ENCODE results near the gene CYB5RL. TPM values are rescaled to one million over a fixed set of nuclear protein-coding genes. Genes with fewer than 3 reads are reported as not detected.
"Not testable (repeated sequence)": the region's sequence is repeated elsewhere in the genome, so short reads cannot be mapped to it uniquely, and the experiment has no call there.

The CYB5RL gene
- total RNA-seq, 1 donor from 2014 or later, result 8.7 TPM

DNA sequence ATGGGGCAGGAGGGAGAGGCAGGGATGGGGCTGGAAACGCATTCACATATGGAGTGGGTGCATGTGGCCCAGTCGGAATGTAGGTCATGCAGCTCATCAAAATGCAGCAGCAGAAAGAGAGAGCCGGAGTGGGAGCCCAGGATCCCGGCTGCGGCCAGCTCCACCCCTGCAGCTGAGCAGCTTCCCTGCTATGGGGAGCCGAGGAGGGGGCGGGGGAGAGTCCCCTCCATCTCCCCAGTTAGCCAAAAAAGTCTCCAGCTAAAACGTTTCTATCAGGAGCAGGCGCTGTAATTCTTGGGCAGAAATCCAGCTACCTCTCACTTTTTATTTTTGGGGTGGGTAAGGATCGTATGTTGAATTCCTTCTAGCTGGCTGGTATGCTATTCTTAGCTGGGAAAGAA lies 39.8 kb upstream of the CYB5RL start:
- ATAC-seq (ENCODE audit: low read depth) (no peak), DNase-seq (no peak)
- Mint-ChIP-seq H3K9me3 (no peaks in the 10 kb centered on the region), H3K27ac (no peak overlapping the region), H3K27me3 (no peaks in the 10 kb centered on the region), H3K36me3 (ENCODE audit: low read depth) (peaks cover 22% of the 10 kb centered on the region), H3K4me1 (no peaks in the 10 kb centered on the region), H3K4me3 (no peak overlapping the region)
- intact Hi-C loops (cut with micrococcal nuclease), result no loop called here
- CTCF ChIA-PET, result no interaction called here
- TF ChIP-seq, protein P1, sequence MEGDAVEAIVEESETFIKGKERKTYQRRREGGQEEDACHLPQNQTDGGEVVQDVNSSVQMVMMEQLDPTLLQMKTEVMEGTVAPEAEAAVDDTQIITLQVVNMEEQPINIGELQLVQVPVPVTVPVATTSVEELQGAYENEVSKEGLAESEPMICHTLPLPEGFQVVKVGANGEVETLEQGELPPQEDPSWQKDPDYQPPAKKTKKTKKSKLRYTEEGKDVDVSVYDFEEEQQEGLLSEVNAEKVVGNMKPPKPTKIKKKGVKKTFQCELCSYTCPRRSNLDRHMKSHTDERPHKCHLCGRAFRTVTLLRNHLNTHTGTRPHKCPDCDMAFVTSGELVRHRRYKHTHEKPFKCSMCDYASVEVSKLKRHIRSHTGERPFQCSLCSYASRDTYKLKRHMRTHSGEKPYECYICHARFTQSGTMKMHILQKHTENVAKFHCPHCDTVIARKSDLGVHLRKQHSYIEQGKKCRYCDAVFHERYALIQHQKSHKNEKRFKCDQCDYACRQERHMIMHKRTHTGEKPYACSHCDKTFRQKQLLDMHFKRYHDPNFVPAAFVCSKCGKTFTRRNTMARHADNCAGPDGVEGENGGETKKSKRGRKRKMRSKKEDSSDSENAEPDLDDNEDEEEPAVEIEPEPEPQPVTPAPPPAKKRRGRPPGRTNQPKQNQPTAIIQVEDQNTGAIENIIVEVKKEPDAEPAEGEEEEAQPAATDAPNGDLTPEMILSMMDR (IDR thresholded peaks at IDR 0.05), result no peak
- POLR2A ChIA-PET, result no interaction called here

DNA sequence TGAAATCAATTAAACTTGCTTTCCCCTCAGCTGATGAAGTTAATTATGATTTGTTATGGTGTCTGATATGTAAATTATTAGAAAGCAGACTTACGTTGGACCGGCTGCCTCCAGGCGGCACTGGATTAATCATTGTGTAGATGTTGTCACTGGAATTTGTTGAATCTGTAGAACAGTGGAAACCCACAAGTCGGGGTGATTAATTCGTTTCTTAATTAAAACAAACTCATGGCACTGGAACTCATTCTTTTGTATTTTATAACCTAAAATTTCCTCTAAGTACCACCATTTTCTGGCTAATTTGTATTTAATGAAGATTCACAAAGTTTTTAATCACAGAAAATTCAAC lies 39.2 kb upstream of the CYB5RL start:
- ATAC-seq (ENCODE audit: low read depth) (no peak), DNase-seq (no peak)
- Mint-ChIP-seq H3K36me3 (ENCODE audit: low read depth) (peaks cover 22% of the 10 kb centered on the region), H3K4me3 (no peak overlapping the region), H3K4me1 (no peaks in the 10 kb centered on the region), H3K27ac (no peak overlapping the region), H3K9me3 (no peaks in the 10 kb centered on the region), H3K27me3 (no peaks in the 10 kb centered on the region)
- intact Hi-C loops (cut with micrococcal nuclease), result no loop called here
- ChIA-PET POLR2A (no interaction called here), CTCF (no interaction called here)
- TF ChIP-seq, protein P1 (IDR thresholded peaks at IDR 0.05), result no peak

DNA sequence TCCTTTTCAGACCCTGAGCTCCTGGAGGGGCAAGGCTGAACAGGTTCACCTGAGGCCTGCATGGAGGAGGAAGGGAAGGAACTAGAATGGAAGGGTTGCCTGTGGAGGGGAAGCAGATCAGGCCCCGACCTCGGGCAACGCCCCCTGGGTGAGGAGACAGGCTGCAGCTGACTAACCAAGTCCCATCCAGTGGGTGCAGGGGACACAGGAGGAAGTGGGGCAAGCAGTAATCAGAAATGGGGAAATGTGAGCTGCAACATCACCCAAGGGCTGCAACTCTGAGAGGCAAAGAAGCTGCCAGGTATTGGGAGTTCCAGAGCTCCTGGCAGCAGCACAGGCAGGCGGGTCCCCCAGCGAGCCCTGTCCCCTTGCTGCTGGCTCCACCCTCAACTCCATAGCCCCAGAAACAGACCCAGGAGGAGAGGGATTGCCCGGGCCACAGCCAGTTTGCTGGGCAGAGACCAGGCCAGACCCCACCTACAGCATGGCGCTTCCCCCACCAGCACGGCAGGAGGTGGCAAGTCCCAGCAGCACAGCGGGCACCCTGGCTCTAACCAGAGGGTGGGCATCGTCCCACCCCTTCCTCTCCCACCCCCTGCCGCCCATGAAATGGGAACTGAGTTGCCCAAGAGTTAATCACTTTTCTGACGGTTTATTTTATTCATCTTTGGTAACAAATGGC lies 38.7 kb upstream of the CYB5RL start:
- POLR2A ChIA-PET, result no interaction called here
- TF ChIP-seq, protein P1 (IDR thresholded peaks at IDR 0.05), result no peak
- H3K27ac Mint-ChIP-seq, result no peak overlapping the region
- H3K9me3 Mint-ChIP-seq, result no peaks in the 10 kb centered on the region
- H3K4me1 Mint-ChIP-seq, result no peaks in the 10 kb centered on the region
- no peak overlapping the region for H3K4me3 Mint-ChIP-seq
- intact Hi-C loops (cut with micrococcal nuclease), result no loop called here
- no peak for ATAC-seq (ENCODE audit: low read depth)
- DNase-seq, result no peak
- H3K36me3 Mint-ChIP-seq (ENCODE audit: low read depth), result peaks cover 22% of the 10 kb centered on the region
- CTCF ChIA-PET, result no interaction called here
- H3K27me3 Mint-ChIP-seq, result no peaks in the 10 kb centered on the region

DNA sequence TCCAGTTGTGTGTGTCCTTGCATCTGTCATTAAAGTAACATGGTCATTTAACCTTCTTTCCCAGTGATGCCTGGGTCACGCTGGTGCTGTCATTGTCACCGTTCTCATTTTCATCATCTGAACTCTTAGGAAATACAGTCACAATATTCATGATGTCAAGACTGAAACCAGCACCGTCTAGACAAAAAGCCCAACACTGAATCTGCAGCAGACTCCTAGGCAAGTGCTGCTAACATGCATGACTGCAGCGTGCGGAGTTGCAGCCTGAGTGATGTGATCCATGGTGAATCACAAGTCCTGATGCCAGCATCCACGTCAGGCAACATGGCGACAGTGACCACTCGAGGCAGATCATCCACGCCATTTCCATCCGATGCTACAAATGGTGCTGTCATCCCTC lies 37.8 kb upstream of the CYB5RL start:
- Mint-ChIP-seq H3K27me3 (no peaks in the 10 kb centered on the region), H3K27ac (no peak overlapping the region), H3K9me3 (no peaks in the 10 kb centered on the region), H3K4me3 (no peak overlapping the region), H3K36me3 (ENCODE audit: low read depth) (peaks cover 19% of the 10 kb centered on the region), H3K4me1 (no peaks in the 10 kb centered on the region)
- ATAC-seq (ENCODE audit: low read depth) (no peak), DNase-seq (no peak)
- ChIA-PET CTCF (no interaction called here), POLR2A (no interaction called here)
- TF ChIP-seq, protein P1 (IDR thresholded peaks at IDR 0.05), result no peak
- intact Hi-C loops (cut with micrococcal nuclease), result no loop called here

DNA sequence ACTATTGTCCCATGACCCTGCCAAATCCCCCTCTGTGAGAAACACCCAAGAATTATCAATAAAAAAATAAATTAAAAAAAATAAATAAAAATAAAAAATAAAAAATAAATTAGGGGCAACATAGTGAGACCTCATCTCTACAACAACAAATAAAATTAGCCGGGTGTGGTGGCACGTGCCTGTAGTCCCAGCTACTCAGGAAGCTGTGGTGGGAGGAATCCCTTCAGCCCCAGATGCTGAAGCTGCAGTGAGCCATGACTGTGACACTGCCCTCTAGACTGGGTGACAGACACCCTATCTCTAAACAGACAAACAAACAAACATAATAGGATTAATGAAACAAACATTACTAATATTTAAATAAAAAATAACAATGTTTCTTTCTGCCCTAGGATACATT lies 34.5 kb upstream of the CYB5RL start:
- no peaks in the 10 kb centered on the region for H3K4me1 Mint-ChIP-seq
- ChIA-PET CTCF (no interaction called here), POLR2A (no interaction called here)
- no peaks in the 10 kb centered on the region for H3K27me3 Mint-ChIP-seq
- no peak overlapping the region for H3K4me3 Mint-ChIP-seq
- H3K27ac Mint-ChIP-seq, result no peak overlapping the region
- intact Hi-C loops (cut with micrococcal nuclease), result no loop called here
- TF ChIP-seq, protein P1 (IDR thresholded peaks at IDR 0.05), result no peak
- H3K36me3 Mint-ChIP-seq (ENCODE audit: low read depth), result peaks cover 16% of the 10 kb centered on the region
- H3K9me3 Mint-ChIP-seq, result no peaks in the 10 kb centered on the region
- DNase-seq (no peak), ATAC-seq (ENCODE audit: low read depth) (no peak)

DNA sequence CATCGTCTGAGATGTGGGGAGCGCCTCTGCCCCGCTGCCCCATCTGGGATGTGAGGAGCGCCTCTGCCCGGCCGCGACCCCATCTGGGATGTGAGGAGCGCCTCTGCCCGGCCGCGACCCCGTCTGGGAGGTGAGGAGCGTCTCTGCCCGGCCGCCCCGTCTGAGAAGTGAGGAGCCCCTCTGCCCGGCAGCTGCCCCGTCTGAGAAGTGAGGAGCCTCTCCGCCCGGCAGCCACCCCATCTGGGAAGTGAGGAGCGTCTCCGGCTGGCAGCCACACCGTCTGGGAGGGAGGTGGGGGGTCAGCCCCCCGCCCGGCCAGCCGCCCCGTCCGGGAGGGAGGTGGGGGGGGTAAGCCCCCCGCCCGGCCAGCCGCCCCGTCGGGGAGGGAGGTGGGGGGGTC lies 33.4 kb upstream of the CYB5RL start:
- CTCF ChIA-PET; intact Hi-C loops (cut with micrococcal nuclease); H3K9me3 Mint-ChIP-seq; ATAC-seq (ENCODE audit: low read depth); H3K4me3 Mint-ChIP-seq; POLR2A ChIA-PET; DNase-seq; H3K27ac Mint-ChIP-seq; H3K27me3 Mint-ChIP-seq; H3K4me1 Mint-ChIP-seq: not testable (repeated sequence)
- H3K36me3 Mint-ChIP-seq (ENCODE audit: low read depth), result peaks cover 13% of the 10 kb centered on the region

All from activated B cell treated with CpG ODN at 0.5 μM for 24 hours (primary cell).